ENCODE measurements around the gene DPYD.

Gene DPYD

GRCh38 chr1:97907886-97908285, 12.9 kb downstream of the DPYD start:
- no peak for DNase-seq (ENCODE audit: low read depth in 3 of 3)

GRCh38 chr1:97906567-97907241, 14.1 kb downstream of the DPYD start:
- DNase-seq (ENCODE audit: low read depth in 3 of 3): no peak

- no peak for DNase-seq (ENCODE audit: low read depth in 3 of 3)
These were observed 15.5 kb downstream of the DPYD start for GRCh38 chr1:97905141-97905940.

DNA sequence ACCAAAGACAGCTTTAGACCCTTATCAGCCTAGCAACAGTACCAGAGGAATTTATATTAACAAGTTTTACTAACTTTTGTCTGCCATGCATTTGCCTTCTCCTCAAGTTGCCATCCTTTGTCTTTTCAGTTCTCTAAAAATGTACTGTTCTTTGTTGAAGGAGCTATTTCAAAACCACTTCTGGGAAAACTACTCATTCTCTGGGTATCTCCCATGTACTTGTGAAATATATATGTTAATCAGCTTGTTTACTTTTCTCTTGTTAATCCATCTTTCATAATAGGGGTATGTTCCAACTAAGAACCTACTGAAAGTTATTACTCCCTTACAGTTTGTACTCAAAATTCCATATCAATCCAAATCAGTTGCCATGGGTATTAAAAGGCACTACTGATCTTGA, 16.3 kb downstream of the DPYD start:
- no peak for DNase-seq (ENCODE audit: low read depth in 3 of 3)

GRCh38 chr1:97903626-97904025, 17.2 kb downstream of the DPYD start:
- no peak for DNase-seq (ENCODE audit: low read depth in 3 of 3)

- DNase-seq (ENCODE audit: low read depth in 3 of 3): no peak
These were observed 18.8 kb downstream of the DPYD start for GRCh38 chr1:97902067-97902466.

DNA sequence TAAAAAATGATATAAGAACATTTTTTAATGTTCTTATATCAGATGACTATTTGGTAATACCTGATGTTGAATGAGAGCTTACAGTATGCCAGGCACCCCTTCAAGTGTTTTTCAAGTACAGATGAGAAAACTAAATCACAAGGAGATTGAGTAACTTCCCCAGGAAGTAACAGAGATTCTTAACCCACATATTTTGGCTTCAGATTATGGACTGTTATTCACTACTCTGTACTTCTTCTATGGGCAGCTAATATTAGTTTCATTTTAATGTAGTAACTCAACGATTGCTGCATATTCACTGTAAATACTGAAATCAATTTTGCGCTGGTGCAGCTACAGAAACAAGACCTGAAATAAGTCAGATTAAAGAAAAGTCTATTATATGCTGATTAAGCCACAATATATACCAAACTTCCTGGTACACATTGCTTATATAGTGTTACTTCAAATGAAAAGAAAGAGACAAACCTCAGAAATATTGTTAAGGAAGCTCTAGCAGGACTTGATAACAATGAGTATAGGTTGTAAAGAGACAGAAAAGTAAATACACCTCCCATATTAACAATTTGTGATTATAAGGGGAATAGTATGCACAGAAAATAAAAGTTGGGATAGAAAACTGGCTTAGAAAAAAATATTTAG, 19.7 kb downstream of the DPYD start:
- no peak for DNase-seq (ENCODE audit: low read depth in 3 of 3)

- DNase-seq (ENCODE audit: low read depth in 3 of 3): no peak
These were observed 21.9 kb downstream of the DPYD start for GRCh38 chr1:97898948-97899347.

DNA sequence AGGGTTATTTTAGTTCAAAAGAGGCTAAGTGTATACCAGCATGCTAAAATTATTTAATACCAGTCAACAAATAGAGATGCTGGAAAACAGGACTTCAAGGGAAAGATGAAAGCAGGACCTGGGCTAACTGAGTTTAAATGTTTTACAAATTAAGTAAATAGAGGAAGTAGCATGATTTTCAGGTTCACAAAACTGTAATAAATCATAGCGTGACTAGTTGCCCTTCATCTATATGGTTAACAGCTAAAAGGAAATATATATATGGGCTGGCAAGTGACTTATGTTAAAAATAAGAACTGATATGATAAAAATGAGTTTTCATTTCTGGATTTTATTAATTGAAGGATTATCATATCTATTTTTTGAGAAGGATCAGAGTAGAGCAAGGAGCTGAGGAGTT, 25.6 kb downstream of the DPYD start:
- DNase-seq (ENCODE audit: low read depth in 3 of 3): no peak

- DNase-seq (ENCODE audit: low read depth in 3 of 3): no peak
These were observed 27.0 kb downstream of the DPYD start for GRCh38 chr1:97893844-97894243.

GRCh38 chr1:97886199-97886598, 34.6 kb downstream of the DPYD start:
- no peak for DNase-seq (ENCODE audit: low read depth in 3 of 3)

GRCh38 chr1:97883823-97884222, 37.0 kb downstream of the DPYD start:
- no peak for DNase-seq (ENCODE audit: low read depth in 3 of 3)

GRCh38 chr1:97877307-97877706, 43.5 kb downstream of the DPYD start:
- DNase-seq (ENCODE audit: low read depth in 3 of 3): no peak

DNA sequence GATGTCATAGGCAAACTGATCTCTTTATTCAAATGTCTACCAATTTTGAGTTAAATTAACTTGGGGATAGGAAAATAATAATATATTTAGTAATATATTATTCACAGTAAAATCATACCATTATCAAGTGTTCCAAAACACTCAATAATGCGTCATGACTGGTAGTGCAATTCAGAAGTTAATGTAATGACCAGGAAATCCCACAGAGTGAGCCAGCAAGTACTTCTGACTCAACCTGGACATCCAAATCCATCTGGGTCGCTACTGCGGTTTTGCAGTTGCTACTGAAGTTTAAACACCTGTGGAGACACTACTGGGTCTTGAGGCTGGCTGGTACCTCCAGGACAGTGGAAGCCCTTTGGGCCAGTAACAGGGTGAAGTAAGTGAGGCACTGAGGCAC, 44.8 kb downstream of the DPYD start:
- DNase-seq (ENCODE audit: low read depth in 3 of 3): no peak

DNA sequence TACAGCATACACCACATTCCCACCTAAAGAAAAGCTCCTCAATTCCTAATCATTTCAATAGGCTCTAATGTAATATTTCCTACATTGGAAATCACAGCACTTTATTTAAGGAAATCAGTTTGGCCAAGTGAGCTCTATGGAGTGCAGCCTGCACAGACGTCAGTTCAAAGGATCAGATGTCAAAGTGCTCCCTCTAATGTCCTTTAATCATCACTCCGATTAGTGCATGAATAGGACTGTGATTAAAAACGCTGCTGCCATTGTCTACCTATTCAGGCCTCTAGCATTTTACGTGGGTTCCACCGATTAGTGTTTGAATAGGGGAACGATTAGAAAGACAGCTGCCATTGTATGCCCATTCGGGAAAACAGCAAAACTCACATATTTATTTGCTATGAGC, 50.2 kb downstream of the DPYD start:
- no peak for DNase-seq (ENCODE audit: low read depth in 3 of 3)

DNA sequence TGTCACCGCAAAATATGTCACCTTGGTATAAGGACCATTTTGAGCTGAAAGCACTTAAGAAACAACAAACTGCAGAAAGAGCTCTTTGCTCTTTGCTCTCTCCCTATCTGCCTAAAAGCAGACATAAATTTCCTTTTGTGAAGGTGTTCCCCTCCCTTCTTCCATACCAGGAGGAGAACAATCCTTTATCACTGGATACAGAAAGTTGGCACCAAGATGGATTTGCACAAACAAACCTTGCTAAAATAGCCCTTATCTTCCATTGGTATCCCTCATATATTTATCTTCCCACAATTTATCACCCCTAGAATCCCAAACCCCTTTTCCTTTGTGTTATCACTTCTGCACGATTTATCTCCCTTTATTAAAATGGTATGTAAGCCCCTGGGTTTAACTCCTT, 51.4 kb downstream of the DPYD start:
- no peak for DNase-seq (ENCODE audit: low read depth in 3 of 3)

DNA sequence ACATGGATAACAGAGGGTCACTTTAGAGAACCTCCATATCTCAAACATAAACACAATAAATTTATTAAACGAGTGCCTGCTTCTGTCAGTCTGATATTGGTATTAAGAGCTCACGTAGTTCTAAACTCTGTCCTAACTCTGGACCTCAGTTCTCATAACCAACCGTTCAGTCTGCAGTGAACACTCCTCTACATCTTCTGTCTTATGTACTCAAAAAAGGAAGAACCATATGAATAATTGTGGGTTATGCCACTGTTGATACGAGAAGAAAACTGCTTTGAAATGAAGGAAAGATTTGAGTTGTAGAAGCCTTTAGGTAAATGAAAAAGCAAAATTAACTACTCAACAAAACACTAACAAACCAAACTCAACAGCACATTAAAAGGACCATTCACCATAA, 53.7 kb downstream of the DPYD start:
- DNase-seq (ENCODE audit: low read depth in 3 of 3): no peak

DNA sequence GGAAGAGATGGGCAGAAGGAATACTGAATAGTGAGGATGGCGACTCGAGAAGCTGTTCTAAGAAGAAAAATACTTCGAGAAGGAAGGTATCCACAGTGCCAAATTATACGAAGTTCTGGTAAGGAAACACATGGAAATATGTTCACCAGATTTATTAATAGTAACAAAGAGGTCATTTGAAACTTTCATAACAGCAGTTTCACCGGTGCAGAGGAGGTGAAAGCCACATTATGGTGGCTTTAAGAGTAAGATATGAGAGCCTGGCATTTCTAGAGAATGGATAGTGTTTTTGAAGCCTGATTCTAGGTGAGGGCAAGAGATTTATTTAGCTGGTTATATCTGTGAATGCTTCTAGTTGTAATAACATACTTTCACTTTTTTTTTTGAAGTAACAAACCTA, 56.2 kb downstream of the DPYD start:
- DNase-seq (ENCODE audit: low read depth in 3 of 3): no peak

DNA sequence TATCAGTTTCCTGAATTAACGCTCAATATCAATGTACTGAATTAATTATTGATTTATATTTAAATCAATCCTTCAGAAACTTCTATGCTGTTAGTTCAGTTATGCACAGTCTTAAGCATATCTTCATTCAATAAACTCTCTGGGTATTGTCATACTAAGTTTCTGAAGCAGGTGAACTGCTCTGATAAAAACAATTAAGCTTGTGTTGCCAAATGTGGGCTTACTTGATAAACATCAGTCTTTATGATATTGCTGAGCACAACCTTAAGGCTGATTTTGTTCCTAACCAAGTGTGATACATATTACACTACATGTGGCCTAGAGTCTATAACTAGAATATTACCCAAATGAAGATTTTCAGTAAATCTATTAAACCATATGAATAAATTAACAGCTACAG, 67.6 kb downstream of the DPYD start:
- DNase-seq (ENCODE audit: low read depth in 3 of 3): no peak

DNA sequence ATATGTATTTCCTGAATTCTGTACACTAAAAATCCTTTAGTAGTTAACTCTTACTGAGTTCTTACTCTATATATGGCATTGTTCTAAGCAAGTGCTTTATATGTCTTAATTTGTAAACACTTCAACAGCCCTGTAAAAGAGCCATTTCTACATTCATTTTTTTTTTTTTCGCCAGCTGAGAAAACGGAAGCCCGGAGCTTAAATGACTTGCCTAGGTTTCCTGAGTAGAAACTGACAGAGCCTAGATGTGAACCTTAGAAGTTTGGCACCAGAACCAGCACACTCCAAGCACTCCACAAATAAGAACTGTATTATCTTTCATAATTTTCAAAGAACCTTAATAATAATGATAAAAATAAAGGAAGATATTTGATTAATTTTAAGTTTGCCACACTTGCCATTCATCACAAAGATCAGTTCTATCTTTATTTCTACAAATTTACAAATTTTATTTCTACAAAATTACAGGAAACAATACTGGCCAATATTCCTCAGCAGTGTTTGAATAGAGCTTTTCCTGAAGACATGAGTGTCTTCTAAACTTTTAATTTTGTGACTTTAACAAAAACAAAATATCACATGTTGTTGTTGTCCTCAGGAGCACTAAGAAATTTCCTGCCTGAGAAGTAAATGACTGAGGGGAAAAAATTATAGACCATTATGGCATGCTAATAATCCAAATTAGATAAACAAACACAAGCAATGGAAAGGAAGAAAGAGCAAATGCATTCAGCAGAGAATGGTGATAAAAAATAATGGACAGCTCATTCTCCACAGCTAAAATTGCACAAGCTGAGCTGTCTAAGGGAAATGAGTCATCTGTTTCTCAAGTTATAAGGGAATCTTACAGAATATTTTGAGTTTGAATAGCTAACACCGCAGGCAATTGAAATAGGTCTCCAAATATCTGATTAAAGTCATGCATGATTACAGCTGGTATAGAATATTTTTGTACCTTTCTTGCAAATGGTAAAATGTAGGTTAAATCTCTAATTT, 71.2 kb downstream of the DPYD start:
- no peak for DNase-seq (ENCODE audit: low read depth in 3 of 3)

- no peak for DNase-seq (ENCODE audit: low read depth in 3 of 3)
These were observed 75.0 kb downstream of the DPYD start for GRCh38 chr1:97845805-97846204.

- no peak for DNase-seq (ENCODE audit: low read depth in 3 of 3)
These were observed 76.2 kb downstream of the DPYD start for GRCh38 chr1:97844552-97845089.
